SH-SY5Y (cell line): ENCODE data around the gene ANTXR2.

Experiments used
- GATA2 ChIP-seq: IDR thresholded peaks from 2 replicates; pipeline ENCODE4 v1.6.1; 2011; ENCODE audit warnings: mild to moderate bottlenecking, low read depth, low read length
- GATA3 ChIP-seq: IDR thresholded peaks from 2 replicates; pipeline ENCODE4 v1.6.1; 2011; ENCODE audit warnings: low read depth, mild to moderate bottlenecking, low read length, moderate library complexity

- TF ChIP-seq GATA2 (no peak), GATA3 (no peak)
Observed at GRCh38 chr4:80010316-80010715, 62.7 kb downstream of the ANTXR2 start.
